Adrenal gland (tissue), 5 donors: ENCODE measurements around the gene DCDC2.

Source experiments
- CTCF ChIP-seq, 6 experiments: fragments of 450-650 bp in 4 of 6; fragments of 200-600 bp in 2 of 6; sonication (generic) in 1 of 6; IDR thresholded peaks; 1 replicate in 5 of 6; 2 replicates in 1 of 6; pipeline versions ENCODE4 v1.5.1 to v1.8.0; 2016 to 2021; ENCODE audit warnings: antibody characterized with exemption in 6 of 6, mild to moderate bottlenecking in 2 of 6, moderate library complexity in 1 of 6
- POLR2A ChIP-seq, 2 donors: fragments of 450-650 bp; IDR thresholded peaks; one replicate each; pipeline ENCODE4 v1.6.1; 2017; ENCODE audit warnings: antibody characterized with exemption in 2 of 2, mild to moderate bottlenecking in 2 of 2, moderate library complexity in 1 of 2
- donor health status: DM: no; HTN: no; CAD: no.

GRCh38 chr6:24183584-24183983 is 174.3 kb downstream of the DCDC2 start:
- TF ChIP-seq POLR2A (IDR thresholded peaks at IDR 0.05) (no peak), CTCF (IDR thresholded peaks at IDR 0.05) (no peak)
